ENCODE data around the gene KIF16B.

Gene KIF16B

DNA sequence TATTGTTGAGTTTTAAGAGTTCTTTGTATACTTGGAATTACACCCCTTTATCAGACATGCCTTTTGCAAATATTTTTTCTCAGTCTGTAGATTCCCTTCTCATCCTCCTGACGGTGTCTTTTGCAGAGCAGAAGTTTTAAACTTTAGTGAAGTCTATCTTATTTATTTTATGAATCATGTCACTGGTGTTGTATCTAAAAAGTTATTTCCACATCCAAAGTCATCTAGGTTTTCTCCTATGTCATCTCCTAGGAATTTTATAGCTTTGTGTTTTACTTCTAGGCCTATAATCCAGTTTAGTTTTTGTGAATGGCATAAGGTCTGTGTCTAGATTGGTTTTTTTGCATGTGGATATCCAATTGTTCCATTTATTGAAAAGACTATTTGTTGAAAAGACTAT is 271.3 kb downstream of the KIF16B start:
- Histone ChIP-seq H2AK5ac (ENCODE audit: low read length, severe bottlenecking) (no peak overlapping the region), H3K4ac (ENCODE audit: low read depth in 1 of 2, low read length in 2 of 2) (no peak overlapping the region), H2AFZ (ENCODE audit: low read depth, low read length) (no peak overlapping the region), H4K91ac (ENCODE audit: low read length) (no peak overlapping the region), H2BK12ac (ENCODE audit: low read length in 2 of 2) (no peak overlapping the region), H3K79me1 (replicated peaks; ENCODE audit: low read length, poor library complexity, severe bottlenecking) (no peaks in the 10 kb centered on the region), H3K36me3 (ENCODE audit: control insufficient read depth in 1 of 2, insufficient read depth in 2 of 2, low read depth in 1 of 2, low read length in 2 of 2) (no peaks in the 10 kb centered on the region), H3K4me1 (ENCODE audit: control insufficient read depth, insufficient read depth, low read depth, low read length) (no peaks in the 10 kb centered on the region), H3K14ac (ENCODE audit: low read length in 2 of 2) (no peak overlapping the region), H2BK120ac (ENCODE audit: low read depth, low read length) (no peak overlapping the region), H3K9me3 (ENCODE audit: control insufficient read depth, low read length) (peaks cover 31% of the 10 kb centered on the region), H3K4me3 (ENCODE audit: insufficient read depth in 1 of 2, low read depth in 1 of 2, low read length in 2 of 2) (no peak overlapping the region), H3K9ac (ENCODE audit: low read length) (no peak overlapping the region), H2BK5ac (ENCODE audit: low read depth, low read length, poor library complexity, severe bottlenecking) (no peak overlapping the region), H2BK15ac (ENCODE audit: low read depth, poor library complexity, severe bottlenecking) (no peak overlapping the region), H3K27me3 (ENCODE audit: control insufficient read depth in 1 of 2, insufficient read depth in 1 of 2, low read length in 2 of 2) (no peaks in the 10 kb centered on the region), H3K23ac (ENCODE audit: low read length in 2 of 2) (no peak overlapping the region), H3K18ac (ENCODE audit: low read depth in 1 of 2, low read length in 2 of 2) (no peak overlapping the region), H3K27ac (ENCODE audit: low read length, poor library complexity, severe bottlenecking) (no peak overlapping the region), H3K4me2 (ENCODE audit: low read length, poor library complexity, severe bottlenecking) (no peak overlapping the region), H4K8ac (ENCODE audit: low read length) (no peak overlapping the region)
- no CpG with 5 or more reads among the region's 1 CpG for WGBS
- no peak for DNase-seq

- H3K23ac ChIP-seq (ENCODE audit: low read length in 2 of 2) = no peak overlapping the region
- H3K18ac ChIP-seq (ENCODE audit: low read depth in 1 of 2, low read length in 2 of 2) = no peak overlapping the region
- H3K4me1 ChIP-seq (ENCODE audit: control insufficient read depth, insufficient read depth, low read depth, low read length) = no peaks in the 10 kb centered on the region
- no peak overlapping the region for H2AFZ ChIP-seq (ENCODE audit: low read depth, low read length)
- no peak overlapping the region for H3K14ac ChIP-seq (ENCODE audit: low read length in 2 of 2)
- H3K4me2 ChIP-seq (ENCODE audit: low read length, poor library complexity, severe bottlenecking) = no peak overlapping the region
- H2AK5ac ChIP-seq (ENCODE audit: low read length, severe bottlenecking) = no peak overlapping the region
- peaks cover 31% of the 10 kb centered on the region for H3K9me3 ChIP-seq (ENCODE audit: control insufficient read depth, low read length)
- no peak overlapping the region for H3K9ac ChIP-seq (ENCODE audit: low read length)
- no peak overlapping the region for H2BK12ac ChIP-seq (ENCODE audit: low read length in 2 of 2)
- no peak for DNase-seq
- H3K27ac ChIP-seq (ENCODE audit: low read length, poor library complexity, severe bottlenecking) = no peak overlapping the region
- H4K8ac ChIP-seq (ENCODE audit: low read length) = no peak overlapping the region
- no peak overlapping the region for H2BK15ac ChIP-seq (ENCODE audit: low read depth, poor library complexity, severe bottlenecking)
- H3K79me1 ChIP-seq (replicated peaks; ENCODE audit: low read length, poor library complexity, severe bottlenecking) = no peaks in the 10 kb centered on the region
- no peak overlapping the region for H2BK5ac ChIP-seq (ENCODE audit: low read depth, low read length, poor library complexity, severe bottlenecking)
- H3K4me3 ChIP-seq (ENCODE audit: insufficient read depth in 1 of 2, low read depth in 1 of 2, low read length in 2 of 2) = no peak overlapping the region
- no peaks in the 10 kb centered on the region for H3K36me3 ChIP-seq (ENCODE audit: control insufficient read depth in 1 of 2, insufficient read depth in 2 of 2, low read depth in 1 of 2, low read length in 2 of 2)
- no peak overlapping the region for H2BK120ac ChIP-seq (ENCODE audit: low read depth, low read length)
- H4K91ac ChIP-seq (ENCODE audit: low read length) = no peak overlapping the region
- WGBS = 98% methylated on average over 3 of the region's 6 CpGs
- H3K27me3 ChIP-seq (ENCODE audit: control insufficient read depth in 1 of 2, insufficient read depth in 1 of 2, low read length in 2 of 2) = no peaks in the 10 kb centered on the region
- no peak overlapping the region for H3K4ac ChIP-seq (ENCODE audit: low read depth in 1 of 2, low read length in 2 of 2)
Observed at GRCh38 chr20:16299897-16300296, 273.4 kb downstream of the KIF16B start.

DNA sequence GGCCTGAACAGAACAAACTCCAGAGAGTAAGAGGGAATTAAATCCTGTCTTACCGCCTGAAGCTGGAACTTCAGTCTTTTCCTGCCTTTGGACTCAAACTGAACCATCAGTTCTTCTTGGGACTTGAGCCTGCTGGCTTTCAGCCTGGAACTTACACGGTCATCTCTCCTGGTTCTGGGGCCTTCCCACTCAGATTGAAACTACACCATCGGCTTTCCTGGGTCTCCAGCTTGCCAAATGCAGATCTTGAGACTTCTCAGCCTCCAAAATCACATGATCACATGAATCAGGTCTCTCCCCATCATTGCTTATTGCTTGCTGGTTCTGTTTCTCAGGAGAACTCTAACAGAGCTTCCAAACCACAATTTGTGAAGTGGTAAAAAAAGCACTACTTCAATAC is 276.3 kb downstream of the KIF16B start:
- Histone ChIP-seq H3K27ac (ENCODE audit: low read length, poor library complexity, severe bottlenecking) (no peak overlapping the region), H2BK120ac (ENCODE audit: low read depth, low read length) (no peak overlapping the region), H3K4ac (ENCODE audit: low read depth in 1 of 2, low read length in 2 of 2) (no peak overlapping the region), H2AFZ (ENCODE audit: low read depth, low read length) (no peak overlapping the region), H3K18ac (ENCODE audit: low read depth in 1 of 2, low read length in 2 of 2) (no peak overlapping the region), H2BK5ac (ENCODE audit: low read depth, low read length, poor library complexity, severe bottlenecking) (no peak overlapping the region), H3K14ac (ENCODE audit: low read length in 2 of 2) (no peak overlapping the region), H3K23ac (ENCODE audit: low read length in 2 of 2) (no peak overlapping the region), H3K9me3 (ENCODE audit: control insufficient read depth, low read length) (peaks cover 10% of the 10 kb centered on the region), H3K27me3 (ENCODE audit: control insufficient read depth in 1 of 2, insufficient read depth in 1 of 2, low read length in 2 of 2) (no peaks in the 10 kb centered on the region), H4K91ac (ENCODE audit: low read length) (no peak overlapping the region), H2AK5ac (ENCODE audit: low read length, severe bottlenecking) (no peak overlapping the region), H3K4me3 (ENCODE audit: insufficient read depth in 1 of 2, low read depth in 1 of 2, low read length in 2 of 2) (no peak overlapping the region), H3K4me2 (ENCODE audit: low read length, poor library complexity, severe bottlenecking) (no peak overlapping the region), H3K79me1 (replicated peaks; ENCODE audit: low read length, poor library complexity, severe bottlenecking) (no peaks in the 10 kb centered on the region), H4K8ac (ENCODE audit: low read length) (no peak overlapping the region), H3K9ac (ENCODE audit: low read length) (peak overlapping the region; percentile 43), H3K36me3 (ENCODE audit: control insufficient read depth in 1 of 2, insufficient read depth in 2 of 2, low read depth in 1 of 2, low read length in 2 of 2) (no peaks in the 10 kb centered on the region), H2BK15ac (ENCODE audit: low read depth, poor library complexity, severe bottlenecking) (no peak overlapping the region), H2BK12ac (ENCODE audit: low read length in 2 of 2) (no peak overlapping the region), H3K4me1 (ENCODE audit: control insufficient read depth, insufficient read depth, low read depth, low read length) (no peaks in the 10 kb centered on the region)
- 70% methylated on average over 3 of the region's 3 CpGs for WGBS
- DNase-seq = no peak

- Histone ChIP-seq H3K4ac (ENCODE audit: low read depth in 1 of 2, low read length in 2 of 2) (no peak overlapping the region), H3K4me3 (ENCODE audit: insufficient read depth in 1 of 2, low read depth in 1 of 2, low read length in 2 of 2) (no peak overlapping the region), H2BK15ac (ENCODE audit: low read depth, poor library complexity, severe bottlenecking) (no peak overlapping the region), H2AFZ (ENCODE audit: low read depth, low read length) (no peak overlapping the region), H3K18ac (ENCODE audit: low read depth in 1 of 2, low read length in 2 of 2) (no peak overlapping the region), H3K27ac (ENCODE audit: low read length, poor library complexity, severe bottlenecking) (no peak overlapping the region), H4K8ac (ENCODE audit: low read length) (no peak overlapping the region), H3K27me3 (ENCODE audit: control insufficient read depth in 1 of 2, insufficient read depth in 1 of 2, low read length in 2 of 2) (no peaks in the 10 kb centered on the region), H3K4me2 (ENCODE audit: low read length, poor library complexity, severe bottlenecking) (no peak overlapping the region), H2BK5ac (ENCODE audit: low read depth, low read length, poor library complexity, severe bottlenecking) (no peak overlapping the region), H3K4me1 (ENCODE audit: control insufficient read depth, insufficient read depth, low read depth, low read length) (no peaks in the 10 kb centered on the region), H3K23ac (ENCODE audit: low read length in 2 of 2) (no peak overlapping the region), H2BK12ac (ENCODE audit: low read length in 2 of 2) (no peak overlapping the region), H3K9ac (ENCODE audit: low read length) (no peak overlapping the region), H4K91ac (ENCODE audit: low read length) (no peak overlapping the region), H3K14ac (ENCODE audit: low read length in 2 of 2) (no peak overlapping the region), H3K9me3 (ENCODE audit: control insufficient read depth, low read length) (no peaks in the 10 kb centered on the region), H2BK120ac (ENCODE audit: low read depth, low read length) (no peak overlapping the region), H2AK5ac (ENCODE audit: low read length, severe bottlenecking) (no peak overlapping the region), H3K36me3 (ENCODE audit: control insufficient read depth in 1 of 2, insufficient read depth in 2 of 2, low read depth in 1 of 2, low read length in 2 of 2) (no peaks in the 10 kb centered on the region), H3K79me1 (replicated peaks; ENCODE audit: low read length, poor library complexity, severe bottlenecking) (no peaks in the 10 kb centered on the region)
- 79% methylated on average over 4 of the region's 5 CpGs for WGBS
- DNase-seq = no peak
Observed at GRCh38 chr20:16295534-16295933, 277.7 kb downstream of the KIF16B start.

All from mesenchymal stem cell (in vitro differentiated cells and primary cell).